ENCODE results near the gene CRADD.
"Not testable (repeated sequence)": the region's sequence is repeated elsewhere in the genome, so short reads cannot be mapped to it uniquely, and the experiment has no call there.

CRADD gene

GRCh38 chr12:93857991-93858447, 180.8 kb downstream of the CRADD start:
- Histone ChIP-seq H3K9me3 (ENCODE audit: control insufficient read depth, insufficient read depth, low read length) (no peaks in the 10 kb centered on the region), H3K36me3 (ENCODE audit: control insufficient read depth, insufficient read depth, low read length) (no peaks in the 10 kb centered on the region), H3K27me3 (ENCODE audit: control insufficient read depth, insufficient read depth, low read length) (no peaks in the 10 kb centered on the region), H3K4me1 (ENCODE audit: control insufficient read depth, insufficient read depth, low read length) (peaks cover 4% of the 10 kb centered on the region), H3K4me3 (ENCODE audit: low read depth, low read length) (no peak overlapping the region), H3K9ac (ENCODE audit: low read depth, low read length) (no peak overlapping the region)

DNA sequence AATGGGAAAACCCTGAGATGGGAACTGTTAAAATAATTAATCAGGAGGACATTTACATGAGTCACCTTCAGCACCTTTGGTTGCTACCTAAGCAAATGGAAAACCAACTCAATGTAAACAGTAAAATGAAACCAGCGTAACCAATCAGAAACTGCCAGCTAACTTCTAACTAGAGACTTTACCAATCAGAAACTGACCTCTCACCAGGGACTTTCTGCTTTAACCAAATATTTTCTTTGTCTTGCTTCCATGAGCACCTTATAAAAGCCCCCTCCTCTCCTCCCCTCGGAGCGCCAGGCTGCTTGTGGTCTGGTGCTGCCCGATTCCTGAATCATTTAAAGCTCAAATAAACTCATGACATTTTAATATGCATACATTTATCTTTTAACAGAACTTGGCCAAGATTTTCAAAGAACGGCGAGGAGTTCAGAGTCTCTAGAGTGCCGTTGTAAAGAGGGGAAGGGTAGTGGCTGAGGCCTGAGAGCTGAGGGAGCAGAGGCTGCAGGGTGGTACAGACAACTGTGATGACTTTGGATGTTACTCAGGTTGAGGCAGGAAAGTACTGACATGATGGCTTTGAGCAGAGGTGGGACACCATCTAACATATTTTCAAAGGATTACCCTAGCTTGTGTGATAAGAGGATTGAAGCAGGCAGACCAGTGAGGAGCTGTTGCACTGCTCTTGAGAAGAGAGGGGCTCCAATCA, 183.6 kb downstream of the CRADD start:
- H3K4me1 ChIP-seq (ENCODE audit: control insufficient read depth, insufficient read depth, low read length), result no peaks in the 10 kb centered on the region
- no peak overlapping the region for H3K9ac ChIP-seq (ENCODE audit: low read depth, low read length)
- H3K27me3 ChIP-seq (ENCODE audit: control insufficient read depth, insufficient read depth, low read length), result no peaks in the 10 kb centered on the region
- no peaks in the 10 kb centered on the region for H3K9me3 ChIP-seq (ENCODE audit: control insufficient read depth, insufficient read depth, low read length)
- no peaks in the 10 kb centered on the region for H3K36me3 ChIP-seq (ENCODE audit: control insufficient read depth, insufficient read depth, low read length)
- H3K4me3 ChIP-seq (ENCODE audit: low read depth, low read length), result no peak overlapping the region

GRCh38 chr12:93862424-93862823, 185.2 kb downstream of the CRADD start:
- Histone ChIP-seq H3K9ac (ENCODE audit: low read depth, low read length) (no peak overlapping the region), H3K36me3 (ENCODE audit: control insufficient read depth, insufficient read depth, low read length) (no peaks in the 10 kb centered on the region), H3K4me1 (ENCODE audit: control insufficient read depth, insufficient read depth, low read length) (no peaks in the 10 kb centered on the region), H3K27me3 (ENCODE audit: control insufficient read depth, insufficient read depth, low read length) (no peaks in the 10 kb centered on the region), H3K9me3 (ENCODE audit: control insufficient read depth, insufficient read depth, low read length) (no peaks in the 10 kb centered on the region), H3K4me3 (ENCODE audit: low read depth, low read length) (no peak overlapping the region)

GRCh38 chr12:93865751-93866150, 188.6 kb downstream of the CRADD start:
- H3K9me3 ChIP-seq (ENCODE audit: control insufficient read depth, insufficient read depth, low read length), result no peaks in the 10 kb centered on the region
- H3K9ac ChIP-seq (ENCODE audit: low read depth, low read length), result no peak overlapping the region
- no peaks in the 10 kb centered on the region for H3K27me3 ChIP-seq (ENCODE audit: control insufficient read depth, insufficient read depth, low read length)
- no peaks in the 10 kb centered on the region for H3K4me1 ChIP-seq (ENCODE audit: control insufficient read depth, insufficient read depth, low read length)
- no peaks in the 10 kb centered on the region for H3K36me3 ChIP-seq (ENCODE audit: control insufficient read depth, insufficient read depth, low read length)
- no peak overlapping the region for H3K4me3 ChIP-seq (ENCODE audit: low read depth, low read length)

GRCh38 chr12:93868771-93869170, 191.6 kb downstream of the CRADD start:
- Histone ChIP-seq H3K4me3 (ENCODE audit: low read depth, low read length) (no peak overlapping the region), H3K9ac (ENCODE audit: low read depth, low read length) (no peak overlapping the region), H3K36me3 (ENCODE audit: control insufficient read depth, insufficient read depth, low read length) (no peaks in the 10 kb centered on the region), H3K9me3 (ENCODE audit: control insufficient read depth, insufficient read depth, low read length) (no peaks in the 10 kb centered on the region), H3K27me3 (ENCODE audit: control insufficient read depth, insufficient read depth, low read length) (no peaks in the 10 kb centered on the region), H3K4me1 (ENCODE audit: control insufficient read depth, insufficient read depth, low read length) (no peaks in the 10 kb centered on the region)

DNA sequence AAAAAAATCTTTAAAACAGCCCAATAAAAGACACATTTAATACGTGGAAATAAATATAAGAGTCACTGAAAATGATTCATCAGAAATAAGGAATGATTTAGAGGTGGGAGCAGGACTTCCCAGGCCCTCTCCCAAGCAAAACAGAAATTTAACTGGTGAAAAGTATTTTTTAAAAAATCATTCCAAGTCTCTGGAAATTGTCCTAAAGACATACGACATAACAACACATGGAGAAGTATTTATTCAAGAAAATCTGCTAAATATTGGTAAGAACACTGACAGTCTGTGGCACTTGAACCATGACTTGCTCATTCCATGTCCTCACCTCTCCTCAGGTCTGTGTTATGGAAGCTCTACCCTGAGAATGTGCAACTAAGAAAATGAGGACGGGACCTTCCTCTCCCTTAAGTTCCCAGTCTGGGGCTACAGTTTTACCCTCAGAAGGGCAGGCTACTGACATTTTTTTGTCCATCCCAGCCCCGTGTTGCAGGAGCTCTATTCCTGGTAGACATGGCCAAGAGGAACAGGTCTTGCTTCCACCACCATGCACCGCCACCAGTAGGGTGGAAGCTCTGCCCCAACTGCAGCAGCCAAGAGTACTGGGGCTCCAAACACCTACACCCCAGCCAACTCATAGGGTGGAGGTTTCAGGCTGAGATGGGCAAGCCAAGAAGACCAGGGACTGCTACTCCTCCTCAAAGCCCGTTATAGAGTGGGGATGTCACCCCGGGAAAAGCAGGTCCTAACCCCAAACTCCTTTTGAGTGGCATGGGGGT, 193.0 kb downstream of the CRADD start:
- Histone ChIP-seq H3K4me3 (ENCODE audit: low read depth, low read length) (no peak overlapping the region), H3K4me1 (ENCODE audit: control insufficient read depth, insufficient read depth, low read length) (no peaks in the 10 kb centered on the region), H3K27me3 (ENCODE audit: control insufficient read depth, insufficient read depth, low read length) (no peaks in the 10 kb centered on the region), H3K9me3 (ENCODE audit: control insufficient read depth, insufficient read depth, low read length) (no peaks in the 10 kb centered on the region), H3K9ac (ENCODE audit: low read depth, low read length) (no peak overlapping the region), H3K36me3 (ENCODE audit: control insufficient read depth, insufficient read depth, low read length) (no peaks in the 10 kb centered on the region)

DNA sequence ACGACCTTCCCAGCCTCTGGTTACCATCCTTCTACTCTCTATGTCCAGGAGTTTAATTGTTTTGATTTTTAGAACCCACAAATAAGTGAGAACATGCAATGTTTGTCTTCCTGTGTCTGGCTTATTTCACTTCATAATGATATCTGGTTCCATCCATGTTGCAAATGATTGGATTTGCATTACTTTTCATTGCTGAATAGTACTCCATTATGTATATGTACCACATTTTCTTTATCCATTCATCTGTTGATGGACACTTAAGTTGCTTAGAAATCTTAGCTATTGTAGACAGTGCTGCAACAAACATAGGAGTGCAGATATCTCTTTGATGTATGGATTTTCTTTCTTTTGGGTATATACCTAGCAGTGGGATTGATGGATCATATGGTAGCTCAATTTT, 194.4 kb downstream of the CRADD start:
- not testable (repeated sequence) for H3K9me3 ChIP-seq (ENCODE audit: control insufficient read depth, insufficient read depth, low read length); H3K9ac ChIP-seq (ENCODE audit: low read depth, low read length); H3K36me3 ChIP-seq (ENCODE audit: control insufficient read depth, insufficient read depth, low read length); H3K27me3 ChIP-seq (ENCODE audit: control insufficient read depth, insufficient read depth, low read length); H3K4me1 ChIP-seq (ENCODE audit: control insufficient read depth, insufficient read depth, low read length); H3K4me3 ChIP-seq (ENCODE audit: low read depth, low read length)

DNA sequence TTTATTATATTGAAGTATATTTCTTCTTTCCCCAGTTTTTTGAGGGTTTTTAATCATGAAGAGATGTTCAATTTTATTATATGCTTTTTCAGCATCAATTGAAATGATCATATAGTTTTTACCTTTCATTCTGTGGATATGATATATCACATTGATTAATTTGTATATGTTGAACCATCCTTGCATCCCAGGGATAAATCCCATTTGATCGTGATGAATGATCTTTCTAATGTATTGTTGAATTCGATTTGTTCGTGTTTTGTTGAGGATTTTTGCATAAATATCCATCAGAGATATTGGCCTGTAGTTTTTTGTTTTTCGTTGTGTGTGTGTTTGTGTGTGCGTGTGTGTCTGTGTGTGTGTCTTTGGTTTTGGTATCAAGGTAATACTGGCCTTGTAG, 196.4 kb downstream of the CRADD start:
- Histone ChIP-seq H3K27me3 (ENCODE audit: control insufficient read depth, insufficient read depth, low read length) (no peaks in the 10 kb centered on the region), H3K9me3 (ENCODE audit: control insufficient read depth, insufficient read depth, low read length) (no peaks in the 10 kb centered on the region), H3K4me1 (ENCODE audit: control insufficient read depth, insufficient read depth, low read length) (no peaks in the 10 kb centered on the region), H3K36me3 (ENCODE audit: control insufficient read depth, insufficient read depth, low read length) (no peaks in the 10 kb centered on the region), H3K9ac (ENCODE audit: low read depth, low read length) (no peak overlapping the region), H3K4me3 (ENCODE audit: low read depth, low read length) (no peak overlapping the region)

GRCh38 chr12:93875157-93875556, 198.0 kb downstream of the CRADD start:
- Histone ChIP-seq H3K27me3 (ENCODE audit: control insufficient read depth, insufficient read depth, low read length) (no peaks in the 10 kb centered on the region), H3K9me3 (ENCODE audit: control insufficient read depth, insufficient read depth, low read length) (no peaks in the 10 kb centered on the region)

DNA sequence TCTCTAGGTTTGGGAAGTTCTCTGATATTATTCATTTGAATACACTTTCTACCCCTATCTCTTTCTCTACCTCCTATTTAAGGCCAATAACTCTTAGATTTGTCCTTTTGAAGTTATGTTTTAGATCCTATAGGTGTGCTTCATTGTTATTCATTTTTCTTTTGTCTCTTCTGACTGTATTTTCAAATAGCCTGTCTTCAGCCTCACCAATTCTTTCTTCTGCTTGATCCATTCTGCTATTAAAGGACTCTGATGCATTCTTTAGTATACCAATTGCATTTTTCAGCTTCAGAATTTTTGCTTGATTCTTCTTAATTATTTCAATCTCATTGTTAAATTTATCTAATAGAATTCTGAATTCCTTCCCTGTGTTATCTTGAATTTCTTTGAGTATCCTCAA, 199.2 kb downstream of the CRADD start:
- Histone ChIP-seq H3K27me3 (ENCODE audit: control insufficient read depth, insufficient read depth, low read length) (no peaks in the 10 kb centered on the region), H3K4me1 (ENCODE audit: control insufficient read depth, insufficient read depth, low read length) (no peaks in the 10 kb centered on the region), H3K36me3 (ENCODE audit: control insufficient read depth, insufficient read depth, low read length) (no peaks in the 10 kb centered on the region), H3K9me3 (ENCODE audit: control insufficient read depth, insufficient read depth, low read length) (no peaks in the 10 kb centered on the region), H3K9ac (ENCODE audit: low read depth, low read length) (no peak overlapping the region), H3K4me3 (ENCODE audit: low read depth, low read length) (no peak overlapping the region)

More at GRCh38 chr12:93875157-93875556, 198.0 kb downstream of the CRADD start:
- H3K9ac ChIP-seq (ENCODE audit: low read depth, low read length), result no peak overlapping the region
- no peaks in the 10 kb centered on the region for H3K36me3 ChIP-seq (ENCODE audit: control insufficient read depth, insufficient read depth, low read length)
- H3K4me1 ChIP-seq (ENCODE audit: control insufficient read depth, insufficient read depth, low read length), result no peaks in the 10 kb centered on the region
- no peak overlapping the region for H3K4me3 ChIP-seq (ENCODE audit: low read depth, low read length)

GRCh38 chr12:93877446-93877845, 200.3 kb downstream of the CRADD start:
- no peaks in the 10 kb centered on the region for H3K4me1 ChIP-seq (ENCODE audit: control insufficient read depth, insufficient read depth, low read length)
- H3K9me3 ChIP-seq (ENCODE audit: control insufficient read depth, insufficient read depth, low read length), result no peaks in the 10 kb centered on the region

More at GRCh38 chr12:93877446-93877845, 200.3 kb downstream of the CRADD start:
- Histone ChIP-seq H3K9ac (ENCODE audit: low read depth, low read length) (no peak overlapping the region), H3K27me3 (ENCODE audit: control insufficient read depth, insufficient read depth, low read length) (no peaks in the 10 kb centered on the region), H3K4me3 (ENCODE audit: low read depth, low read length) (no peak overlapping the region), H3K36me3 (ENCODE audit: control insufficient read depth, insufficient read depth, low read length) (no peaks in the 10 kb centered on the region)
